K562 (cell line): ENCODE data around the gene LAG3. TPM values are rescaled to one million over a fixed set of nuclear protein-coding genes. Genes with fewer than 3 reads are reported as not detected.

Source experiments
- CAMTA2 ChIP-seq: fragments of 250-450 bp; sonication (Bioruptor Pico); conservative IDR thresholded peaks from 2 replicates; pipeline ENCODE4 v1.5.1; 2022
- CC2D1A ChIP-seq: fragments of 450-650 bp; IDR thresholded peaks from 2 replicates; pipeline ENCODE4 v1.6.1; 2017; ENCODE audit warnings: mild to moderate bottlenecking
- DACH1 ChIP-seq: fragments of 450-650 bp; IDR thresholded peaks from 2 replicates; pipeline ENCODE4 v1.6.1; 2018; ENCODE audit not compliant: partially characterized antibody
- ETV6 ChIP-seq, 3 experiments: fragments of 150-350 bp in 1 of 3; sonication (generic) in 1 of 3; formaldehyde crosslinking in 1 of 3; IDR thresholded peaks; 2 replicates each; pipeline versions ENCODE4 v1.6.1 to v1.8.0; 2014 to 2022; ENCODE audit warnings: borderline replicate concordance in 2 of 3, low read depth in 2 of 3, antibody characterized with exemption in 1 of 3, low read length in 1 of 3, mild to moderate bottlenecking in 1 of 3, missing genetic modification reagents in 1 of 3
- FOXM1 ChIP-seq, 2 experiments: fragments of 450-650 bp in 1 of 2; sonication (generic) in 1 of 2; formaldehyde crosslinking in 1 of 2; IDR thresholded peaks; 2 replicates each; pipeline versions ENCODE4 v1.6.1 to v1.9.0; 2017 to 2022; ENCODE audit warnings: low read depth in 2 of 2, mild to moderate bottlenecking in 2 of 2, missing genetic modification reagents in 1 of 2, moderate library complexity in 1 of 2
- NCOA4 ChIP-seq: fragments of 450-650 bp; IDR thresholded peaks from 2 replicates; pipeline ENCODE4 v1.6.1; 2018; ENCODE audit warnings: mild to moderate bottlenecking; ENCODE audit not compliant: partially characterized antibody
- NEUROD1 ChIP-seq: fragments of 150-350 bp; IDR thresholded peaks from 2 replicates; pipeline ENCODE4 v1.6.1; 2014; ENCODE audit warnings: borderline replicate concordance, low read length, low read depth; ENCODE audit not compliant: partially characterized antibody
- OTX1 ChIP-seq: fragments of 450-650 bp; formaldehyde crosslinking; IDR thresholded peaks from 2 replicates; pipeline ENCODE4 v1.4.0; 2022; ENCODE audit warnings: mild to moderate bottlenecking
- ZNF124 ChIP-seq: sonication (generic); formaldehyde crosslinking; IDR thresholded peaks from 2 replicates; pipeline ENCODE4 v1.8.1; 2022; ENCODE audit warnings: missing genetic modification reagents
- ZZZ3 ChIP-seq: fragments of 450-650 bp; IDR thresholded peaks from 2 replicates; pipeline ENCODE4 v1.6.1; 2016; ENCODE audit warnings: antibody characterized with exemption, mild to moderate bottlenecking, moderate library complexity
- polyA plus RNA-seq, 8 experiments: library from polyadenylated mRNA; depleted of rRNA in 4 of 8; stranded (reverse) in 5 of 8; unstranded in 3 of 8; fragments of >200 nt; fragmentation: Nextera tagmentation in 2 of 8; fragmentation: Illumina TruSeq in 1 of 8; extraction: Ambion mirVana in 2 of 8; extraction: Trizol in 1 of 8; gene quantifications; 2 replicates each; pipeline versions ENCODE4 v1.2.1 to v1.2.3, GENCODE V29; 2011 to 2014; ENCODE audit warnings: inconsistent platforms in 1 of 8, missing spikeins in 1 of 8
- total RNA-seq, 7 experiments: library from RNA; depleted of rRNA in 6 of 7; stranded (reverse); fragments of >200 nt in 6 of 7; fragmentation: Illumina TruSeq in 2 of 7; extraction: Trizol in 2 of 7; gene quantifications; 2 replicates each; pipeline versions ENCODE4 v1.2.1 to v1.2.3, GENCODE V29; 2011 to 2021; ENCODE audit warnings: low replicate concordance in 1 of 7
- TF ChIP-seq, protein P1 (sequence below): fragments of 450-650 bp; formaldehyde crosslinking; IDR thresholded peaks from 2 replicates; pipeline ENCODE4 v1.4.0; 2020; ENCODE audit warnings: mild to moderate bottlenecking, moderate library complexity
- TF ChIP-seq, protein P2 (sequence below): IDR thresholded peaks from 3 replicates; pipeline ENCODE4 v1.6.1; 2011; ENCODE audit warnings: borderline replicate concordance, mild to moderate bottlenecking; ENCODE audit not compliant: insufficient read length, insufficient read depth
- TF ChIP-seq, protein P3 (sequence below): fragments of 450-650 bp; IDR thresholded peaks from 2 replicates; pipeline ENCODE4 v1.6.1; 2016; ENCODE audit warnings: antibody characterized with exemption
- TF ChIP-seq, protein P4 (sequence below): fragments of 250-450 bp; sonication (Bioruptor Pico); IDR thresholded peaks from 2 replicates; pipeline ENCODE4 v1.5.0; 2021; ENCODE audit warnings: mild to moderate bottlenecking, moderate library complexity
- TF ChIP-seq, protein P5 (sequence below): fragments of 450-650 bp; IDR thresholded peaks from 2 replicates; pipeline ENCODE4 v1.6.1; 2016; ENCODE audit warnings: mild to moderate bottlenecking

LAG3 gene
- total and polyA plus RNA-seq, 9 of the 15 experiments (the other 6 are each of a cell fraction or from before 2014, with no cell fraction given) = 0.07 to 0.66 (median 0.09) TPM; not detected in 1

DNA sequence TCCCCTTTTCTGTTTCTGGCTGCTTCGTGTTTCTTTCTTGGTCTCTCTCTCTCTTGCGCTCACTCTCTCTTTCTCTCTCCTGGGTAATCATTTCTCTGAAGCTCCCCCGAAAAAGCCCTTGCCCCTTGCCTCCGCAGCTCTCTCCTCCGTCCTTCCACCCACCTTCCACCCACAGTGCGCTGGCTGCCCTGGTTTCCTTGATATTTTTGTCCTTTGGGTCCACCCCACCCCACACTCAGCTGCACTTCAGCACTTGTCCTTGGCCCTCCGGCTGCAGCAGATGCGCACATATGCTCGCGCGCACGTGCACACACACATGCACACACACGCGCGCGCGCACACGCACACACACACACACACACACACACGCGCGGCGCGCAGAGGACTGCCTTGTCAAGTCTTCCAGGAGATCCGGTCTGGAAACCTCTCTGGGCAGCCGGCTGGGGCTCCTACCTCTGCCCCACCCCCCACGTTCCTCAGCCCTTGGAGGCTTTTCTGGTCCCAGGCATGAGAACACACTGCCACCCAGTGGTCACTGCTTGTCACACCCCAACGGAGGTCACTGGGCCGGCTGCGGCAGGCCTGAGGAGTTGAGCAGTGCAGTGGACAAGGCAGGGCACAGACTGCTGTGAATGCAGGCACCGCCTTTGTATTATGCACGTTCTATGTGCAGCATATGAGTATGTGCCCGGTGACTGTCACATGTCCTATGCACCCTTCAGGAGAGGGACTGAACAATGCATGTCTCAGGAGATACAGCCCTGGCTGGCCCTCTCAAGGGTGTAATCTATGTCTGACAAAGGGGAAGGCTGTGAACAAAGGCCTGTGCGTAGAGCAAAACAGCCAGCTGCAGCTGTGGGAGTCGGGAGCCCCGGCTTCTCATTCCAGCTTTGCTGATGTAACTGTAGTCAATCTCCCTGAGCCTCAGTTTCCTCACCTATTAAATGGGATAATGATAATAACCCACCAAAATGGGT is 6.5 kb downstream of the LAG3 start (continued):
- no peak for TF ChIP-seq ZNF124
- peak; percentile 41 for TF ChIP-seq DACH1
- TF ChIP-seq, protein P1, sequence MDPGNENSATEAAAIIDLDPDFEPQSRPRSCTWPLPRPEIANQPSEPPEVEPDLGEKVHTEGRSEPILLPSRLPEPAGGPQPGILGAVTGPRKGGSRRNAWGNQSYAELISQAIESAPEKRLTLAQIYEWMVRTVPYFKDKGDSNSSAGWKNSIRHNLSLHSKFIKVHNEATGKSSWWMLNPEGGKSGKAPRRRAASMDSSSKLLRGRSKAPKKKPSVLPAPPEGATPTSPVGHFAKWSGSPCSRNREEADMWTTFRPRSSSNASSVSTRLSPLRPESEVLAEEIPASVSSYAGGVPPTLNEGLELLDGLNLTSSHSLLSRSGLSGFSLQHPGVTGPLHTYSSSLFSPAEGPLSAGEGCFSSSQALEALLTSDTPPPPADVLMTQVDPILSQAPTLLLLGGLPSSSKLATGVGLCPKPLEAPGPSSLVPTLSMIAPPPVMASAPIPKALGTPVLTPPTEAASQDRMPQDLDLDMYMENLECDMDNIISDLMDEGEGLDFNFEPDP = no peak
- TF ChIP-seq FOXM1 (IDR thresholded peaks at IDR 0.05; ENCODE audit: low read depth) = no peak
- no peak for TF ChIP-seq FOXM1 (CRISPR knock-in tag; IDR thresholded peaks at IDR 0.05; ENCODE audit: low read depth)
- TF ChIP-seq ZZZ3 = no peak
- TF ChIP-seq, protein P2, sequence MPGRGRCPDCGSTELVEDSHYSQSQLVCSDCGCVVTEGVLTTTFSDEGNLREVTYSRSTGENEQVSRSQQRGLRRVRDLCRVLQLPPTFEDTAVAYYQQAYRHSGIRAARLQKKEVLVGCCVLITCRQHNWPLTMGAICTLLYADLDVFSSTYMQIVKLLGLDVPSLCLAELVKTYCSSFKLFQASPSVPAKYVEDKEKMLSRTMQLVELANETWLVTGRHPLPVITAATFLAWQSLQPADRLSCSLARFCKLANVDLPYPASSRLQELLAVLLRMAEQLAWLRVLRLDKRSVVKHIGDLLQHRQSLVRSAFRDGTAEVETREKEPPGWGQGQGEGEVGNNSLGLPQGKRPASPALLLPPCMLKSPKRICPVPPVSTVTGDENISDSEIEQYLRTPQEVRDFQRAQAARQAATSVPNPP = no peak
- no peak for TF ChIP-seq ETV6 (IDR thresholded peaks at IDR 0.05; ENCODE audit: borderline replicate concordance in 1 of 2, low read depth in 2 of 2, low read length in 1 of 2)
- no peak for TF ChIP-seq ETV6 (CRISPR knock-in tag; IDR thresholded peaks at IDR 0.05; ENCODE audit: borderline replicate concordance)
- TF ChIP-seq OTX1 = no peak
- TF ChIP-seq, protein P3, sequence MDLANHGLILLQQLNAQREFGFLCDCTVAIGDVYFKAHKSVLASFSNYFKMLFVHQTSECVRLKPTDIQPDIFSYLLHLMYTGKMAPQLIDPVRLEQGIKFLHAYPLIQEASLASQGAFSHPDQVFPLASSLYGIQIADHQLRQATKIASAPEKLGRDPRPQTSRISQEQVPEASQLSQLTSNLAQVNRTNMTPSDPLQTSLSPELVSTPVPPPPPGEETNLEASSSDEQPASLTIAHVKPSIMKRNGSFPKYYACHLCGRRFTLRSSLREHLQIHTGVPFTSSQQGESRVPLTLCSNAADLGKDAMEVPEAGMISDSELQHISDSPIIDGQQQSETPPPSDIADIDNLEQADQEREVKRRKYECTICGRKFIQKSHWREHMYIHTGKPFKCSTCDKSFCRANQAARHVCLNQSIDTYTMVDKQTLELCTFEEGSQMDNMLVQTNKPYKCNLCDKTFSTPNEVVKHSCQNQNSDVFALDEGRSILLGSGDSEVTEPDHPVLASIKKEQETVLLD = peak; percentile 80
- TF ChIP-seq, protein P4, sequence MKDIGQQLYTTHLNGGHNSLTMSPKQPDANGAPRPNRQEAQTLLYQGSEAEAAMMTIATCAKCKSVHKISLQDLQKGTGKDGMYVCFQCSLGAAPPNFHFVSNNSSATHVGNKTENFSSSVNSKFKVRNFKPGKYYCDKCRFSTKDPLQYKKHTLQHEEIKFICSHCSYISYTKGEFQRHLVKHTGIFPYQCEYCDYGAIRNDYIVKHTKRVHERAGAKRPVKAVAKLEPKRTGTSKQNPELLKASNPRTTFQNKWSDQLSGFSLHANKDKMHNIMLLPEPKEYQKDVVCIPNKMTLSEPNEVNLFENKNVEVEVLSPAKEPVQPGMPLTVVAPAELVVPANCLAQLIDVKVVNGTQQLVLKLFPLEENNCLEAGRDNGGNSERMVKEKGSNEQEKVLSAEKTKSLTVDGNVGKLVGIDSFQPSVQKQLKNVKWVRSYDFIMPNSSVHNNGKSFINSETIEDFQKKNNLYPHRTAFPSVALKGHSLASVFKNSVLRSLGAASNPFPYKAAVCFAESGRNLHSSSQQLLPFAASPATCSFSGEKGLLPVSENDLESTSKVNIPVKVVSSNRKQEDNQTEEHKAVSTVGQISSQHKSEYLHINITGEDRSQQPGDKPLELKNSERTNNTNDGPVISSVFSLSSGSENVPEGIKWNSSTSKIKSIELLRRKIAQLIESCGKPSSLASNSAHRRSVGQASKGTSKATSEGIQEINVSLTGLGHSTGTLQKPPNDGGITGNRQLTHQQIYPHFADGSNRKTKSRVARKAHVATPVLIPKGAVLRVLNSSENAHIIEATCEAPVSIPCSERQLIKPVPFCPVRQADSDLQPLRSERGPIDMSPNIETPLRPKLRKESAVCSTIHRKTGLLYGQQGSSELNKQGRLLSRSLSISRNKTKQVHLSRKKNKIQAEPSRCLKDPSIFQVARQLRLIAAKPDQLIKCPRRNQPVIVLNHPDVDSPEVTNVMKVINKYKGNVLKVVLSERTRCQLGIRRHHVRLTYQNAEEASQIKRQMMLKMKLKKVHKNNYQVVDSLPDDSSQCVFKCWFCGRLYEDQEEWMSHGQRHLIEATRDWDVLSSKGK (CRISPR knock-in tag) = no peak
- no peak for TF ChIP-seq NEUROD1
- TF ChIP-seq NCOA4 = no peak
- TF ChIP-seq, protein P5, sequence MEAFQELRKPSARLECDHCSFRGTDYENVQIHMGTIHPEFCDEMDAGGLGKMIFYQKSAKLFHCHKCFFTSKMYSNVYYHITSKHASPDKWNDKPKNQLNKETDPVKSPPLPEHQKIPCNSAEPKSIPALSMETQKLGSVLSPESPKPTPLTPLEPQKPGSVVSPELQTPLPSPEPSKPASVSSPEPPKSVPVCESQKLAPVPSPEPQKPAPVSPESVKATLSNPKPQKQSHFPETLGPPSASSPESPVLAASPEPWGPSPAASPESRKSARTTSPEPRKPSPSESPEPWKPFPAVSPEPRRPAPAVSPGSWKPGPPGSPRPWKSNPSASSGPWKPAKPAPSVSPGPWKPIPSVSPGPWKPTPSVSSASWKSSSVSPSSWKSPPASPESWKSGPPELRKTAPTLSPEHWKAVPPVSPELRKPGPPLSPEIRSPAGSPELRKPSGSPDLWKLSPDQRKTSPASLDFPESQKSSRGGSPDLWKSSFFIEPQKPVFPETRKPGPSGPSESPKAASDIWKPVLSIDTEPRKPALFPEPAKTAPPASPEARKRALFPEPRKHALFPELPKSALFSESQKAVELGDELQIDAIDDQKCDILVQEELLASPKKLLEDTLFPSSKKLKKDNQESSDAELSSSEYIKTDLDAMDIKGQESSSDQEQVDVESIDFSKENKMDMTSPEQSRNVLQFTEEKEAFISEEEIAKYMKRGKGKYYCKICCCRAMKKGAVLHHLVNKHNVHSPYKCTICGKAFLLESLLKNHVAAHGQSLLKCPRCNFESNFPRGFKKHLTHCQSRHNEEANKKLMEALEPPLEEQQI = no peak
- no peak for TF ChIP-seq CAMTA2 (CRISPR knock-in tag)
- TF ChIP-seq CC2D1A = peak; percentile 69
